Neural progenitor cell (in vitro differentiated cells): Measurements from ENCODE around the gene SLC18A3. TPM values are rescaled to one million over a fixed set of nuclear protein-coding genes. Genes with fewer than 3 reads are reported as not detected.

Source experiments
- DNase-seq: peaks from one replicate; pipeline ENCODE4 v3.0.0-alpha.2; 2016; ENCODE audit warnings: low spot score
- H2AFZ ChIP-seq: fragments of 200-600 bp; sonication (generic); replicated peaks from 2 replicates; pipeline ENCODE4 v1.6.1; 2016; ENCODE audit warnings: antibody characterized with exemption
- H3F3A ChIP-seq: fragments of 200-600 bp; sonication (generic); 2 replicates; pipeline ENCODE4 v1.6.1; 2016; ENCODE audit warnings: antibody characterized with exemption, low read depth
- H3K27ac ChIP-seq: fragments of 200-600 bp; sonication (generic); 2 replicates; pipeline ENCODE4 v1.5.1; 2016; ENCODE audit warnings: mild to moderate bottlenecking
- H3K27me3 ChIP-seq: fragments of 200-600 bp; sonication (generic); 2 replicates; pipeline ENCODE4 v1.6.1; 2016; ENCODE audit warnings: mild to moderate bottlenecking, moderate library complexity
- H3K36me3 ChIP-seq: fragments of 200-600 bp; sonication (generic); 2 replicates; pipeline ENCODE4 v1.5.1; 2016
- H3K4me1 ChIP-seq: fragments of 200-600 bp; sonication (generic); 2 replicates; pipeline ENCODE4 v1.6.1; 2016; ENCODE audit warnings: mixed run types
- H3K4me2 ChIP-seq: fragments of 200-600 bp; sonication (generic); 2 replicates; pipeline ENCODE4 v1.6.1; 2016
- H3K4me3 ChIP-seq: fragments of 200-600 bp; sonication (generic); 2 replicates; pipeline ENCODE4 v1.5.1; 2016
- H3K79me2 ChIP-seq: fragments of 200-600 bp; sonication (generic); 2 replicates; pipeline ENCODE4 v1.6.1; 2016; ENCODE audit warnings: low read depth
- H3K9ac ChIP-seq: fragments of 200-600 bp; sonication (generic); 2 replicates; pipeline ENCODE4 v1.6.1; 2016
- H3K9me3 ChIP-seq: fragments of 200-600 bp; sonication (generic); 2 replicates; pipeline ENCODE4 v1.5.1; 2016; ENCODE audit warnings: low read depth
- H4K20me1 ChIP-seq: fragments of 200-600 bp; sonication (generic); 2 replicates; pipeline ENCODE4 v1.6.1; 2016; ENCODE audit warnings: low read depth
- H3K27ac Mint-ChIP-seq: 3 replicates; pipeline ENCODE4 v1.8.0; 2021; ENCODE audit warnings: mixed read lengths
- H3K27me3 Mint-ChIP-seq: 2 replicates; pipeline ENCODE4 v1.8.0; 2022; ENCODE audit warnings: low read depth, mild to moderate bottlenecking, inconsistent platforms, moderate library complexity, mixed read lengths; ENCODE audit not compliant: insufficient read depth
- H3K36me3 Mint-ChIP-seq: 3 replicates; pipeline ENCODE4 v1.8.0; 2021; ENCODE audit warnings: mixed read lengths
- H3K4me1 Mint-ChIP-seq: 3 replicates; pipeline ENCODE4 v1.8.0; 2021; ENCODE audit warnings: mixed read lengths
- H3K4me3 Mint-ChIP-seq: 3 replicates; pipeline ENCODE4 v1.8.0; 2021; ENCODE audit warnings: mild to moderate bottlenecking, moderate library complexity, mixed read lengths
- H3K9me3 Mint-ChIP-seq: 3 replicates; pipeline ENCODE4 v1.8.0; 2020; ENCODE audit warnings: mixed read lengths
- EZH2 ChIP-seq: fragments of 200-600 bp; sonication (generic); IDR thresholded peaks from 2 replicates; pipeline ENCODE4 v1.6.1; 2017; ENCODE audit warnings: antibody characterized with exemption, mild to moderate bottlenecking, moderate library complexity
- EZH2phosphoT487 ChIP-seq: fragments of 200-600 bp; sonication (generic); IDR thresholded peaks from 2 replicates; pipeline ENCODE4 v1.6.1; 2017; ENCODE audit warnings: antibody characterized with exemption
- total RNA-seq: library from RNA; depleted of rRNA; stranded (reverse); fragments of >200 nt; gene quantifications from 2 replicates; pipeline ENCODE4 v1.2.3, GENCODE V29; 2015; ENCODE audit warnings: low replicate concordance
- TF ChIP-seq, protein P1 (sequence below): fragments of 200-600 bp; sonication (generic); IDR thresholded peaks from 2 replicates; pipeline ENCODE4 v1.5.1; 2017; ENCODE audit warnings: antibody characterized with exemption, mild to moderate bottlenecking

Gene SLC18A3
- total RNA-seq, 1 donor from 2014 or later = not detected

DNA sequence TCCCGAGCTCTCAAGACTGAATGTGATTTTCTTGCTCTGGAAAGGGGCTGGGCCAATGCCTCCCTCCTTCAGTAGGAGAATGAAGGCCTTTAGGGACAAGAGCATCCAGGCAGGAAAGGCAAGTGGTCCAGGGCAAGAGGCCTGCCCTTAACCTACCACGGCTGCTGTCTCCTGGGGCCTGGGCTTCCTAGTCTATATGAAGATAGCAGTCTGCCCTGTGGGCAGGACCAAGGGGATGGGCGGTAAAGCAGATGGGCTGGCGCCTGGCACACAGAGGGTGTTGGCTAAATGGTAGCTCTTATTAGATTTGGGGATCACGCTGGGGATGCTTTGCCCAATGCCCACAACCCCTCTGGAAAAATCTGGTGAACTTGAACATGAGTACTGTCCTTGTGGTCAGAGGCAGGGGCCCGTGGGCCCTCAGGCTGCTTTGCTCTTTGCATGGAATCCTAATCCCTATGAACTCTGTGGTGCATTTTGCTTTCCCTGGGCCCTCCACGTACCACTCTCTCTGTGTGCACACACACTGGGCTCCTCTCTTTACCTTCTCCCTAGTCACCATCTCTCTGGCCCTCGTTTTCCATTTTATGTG is 24.1 kb downstream of the SLC18A3 start:
- H3K36me3 ChIP-seq = no peaks in the 10 kb centered on the region
- Mint-ChIP-seq H3K36me3 (no peaks in the 10 kb centered on the region), H3K27ac (no peak overlapping the region), H3K9me3 (no peaks in the 10 kb centered on the region), H3K4me1 (no peaks in the 10 kb centered on the region), H3K4me3 (no peak overlapping the region), H3K27me3 (peaks cover 11% of the 10 kb centered on the region)
- peaks cover 49% of the 10 kb centered on the region for H3K27me3 ChIP-seq
- H3K4me3 ChIP-seq = no peak overlapping the region
- no peak for DNase-seq
- H3K9me3 ChIP-seq = no peaks in the 10 kb centered on the region
- H3K27ac ChIP-seq = no peak overlapping the region
- H2AFZ ChIP-seq = no peak overlapping the region
- TF ChIP-seq EZH2phosphoT487 (no peak), EZH2 (no peak)
- TF ChIP-seq, protein P1, sequence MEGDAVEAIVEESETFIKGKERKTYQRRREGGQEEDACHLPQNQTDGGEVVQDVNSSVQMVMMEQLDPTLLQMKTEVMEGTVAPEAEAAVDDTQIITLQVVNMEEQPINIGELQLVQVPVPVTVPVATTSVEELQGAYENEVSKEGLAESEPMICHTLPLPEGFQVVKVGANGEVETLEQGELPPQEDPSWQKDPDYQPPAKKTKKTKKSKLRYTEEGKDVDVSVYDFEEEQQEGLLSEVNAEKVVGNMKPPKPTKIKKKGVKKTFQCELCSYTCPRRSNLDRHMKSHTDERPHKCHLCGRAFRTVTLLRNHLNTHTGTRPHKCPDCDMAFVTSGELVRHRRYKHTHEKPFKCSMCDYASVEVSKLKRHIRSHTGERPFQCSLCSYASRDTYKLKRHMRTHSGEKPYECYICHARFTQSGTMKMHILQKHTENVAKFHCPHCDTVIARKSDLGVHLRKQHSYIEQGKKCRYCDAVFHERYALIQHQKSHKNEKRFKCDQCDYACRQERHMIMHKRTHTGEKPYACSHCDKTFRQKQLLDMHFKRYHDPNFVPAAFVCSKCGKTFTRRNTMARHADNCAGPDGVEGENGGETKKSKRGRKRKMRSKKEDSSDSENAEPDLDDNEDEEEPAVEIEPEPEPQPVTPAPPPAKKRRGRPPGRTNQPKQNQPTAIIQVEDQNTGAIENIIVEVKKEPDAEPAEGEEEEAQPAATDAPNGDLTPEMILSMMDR = no peak
- no peaks in the 10 kb centered on the region for H3K4me1 ChIP-seq
- no peaks in the 10 kb centered on the region for H3K79me2 ChIP-seq
- H4K20me1 ChIP-seq = no peaks in the 10 kb centered on the region
- no peak overlapping the region for H3K9ac ChIP-seq
- no peaks in the 10 kb centered on the region for H3F3A ChIP-seq
- no peak overlapping the region for H3K4me2 ChIP-seq

- Histone ChIP-seq H3K4me3 (no peak overlapping the region), H3K36me3 (no peaks in the 10 kb centered on the region), H3K27me3 (peaks cover 19% of the 10 kb centered on the region), H3K27ac (no peak overlapping the region), H4K20me1 (no peaks in the 10 kb centered on the region), H2AFZ (no peak overlapping the region), H3K4me1 (no peaks in the 10 kb centered on the region), H3K79me2 (no peaks in the 10 kb centered on the region), H3K9ac (no peak overlapping the region), H3F3A (no peaks in the 10 kb centered on the region), H3K4me2 (no peak overlapping the region), H3K9me3 (no peaks in the 10 kb centered on the region)
- no peak for DNase-seq
- Mint-ChIP-seq H3K9me3 (no peaks in the 10 kb centered on the region), H3K27ac (no peak overlapping the region), H3K4me3 (no peak overlapping the region), H3K4me1 (no peaks in the 10 kb centered on the region), H3K36me3 (no peaks in the 10 kb centered on the region), H3K27me3 (peaks cover 17% of the 10 kb centered on the region)
- TF ChIP-seq EZH2phosphoT487 (no peak), EZH2 (no peak)
- TF ChIP-seq, protein P1 = no peak
These were observed 32.2 kb downstream of the SLC18A3 start for GRCh38 chr10:49642311-49642710.

- Histone ChIP-seq H3K27me3 (peaks cover 8% of the 10 kb centered on the region), H3K4me3 (no peak overlapping the region), H3K4me1 (no peaks in the 10 kb centered on the region), H3K9ac (no peak overlapping the region), H3K79me2 (no peaks in the 10 kb centered on the region), H2AFZ (no peak overlapping the region), H3K36me3 (no peaks in the 10 kb centered on the region), H3F3A (no peaks in the 10 kb centered on the region), H4K20me1 (no peaks in the 10 kb centered on the region), H3K4me2 (no peak overlapping the region), H3K27ac (no peak overlapping the region), H3K9me3 (no peaks in the 10 kb centered on the region)
- H3K36me3 Mint-ChIP-seq = no peaks in the 10 kb centered on the region
- H3K27me3 Mint-ChIP-seq = peaks cover 19% of the 10 kb centered on the region
- no peak for DNase-seq
- H3K4me3 Mint-ChIP-seq = no peak overlapping the region
- TF ChIP-seq, protein P1 = no peak
- TF ChIP-seq EZH2 (no peak), EZH2phosphoT487 (no peak)
- no peak overlapping the region for H3K27ac Mint-ChIP-seq
- H3K9me3 Mint-ChIP-seq = no peaks in the 10 kb centered on the region
- H3K4me1 Mint-ChIP-seq = no peaks in the 10 kb centered on the region
These were observed 33.3 kb downstream of the SLC18A3 start for GRCh38 chr10:49643241-49644034.
